Upper lobe of left lung (tissue), 4 donors: ENCODE data around the gene SPATA6.

Source experiments
- POLR2A ChIP-seq, 4 donors: fragments of 450-650 bp; IDR thresholded peaks; one replicate each; pipeline ENCODE4 v1.5.1; 2016 to 2017; ENCODE audit warnings: antibody characterized with exemption in 4 of 4, mild to moderate bottlenecking in 2 of 4
- POLR2AphosphoS5 ChIP-seq, 2 donors: sonication (generic); formaldehyde crosslinking; IDR thresholded peaks; one replicate each; pipeline ENCODE4 v1.5.1; 2017; ENCODE audit warnings: antibody characterized with exemption in 2 of 2
- TF ChIP-seq, protein P1 (sequence below), 6 experiments: fragments of 450-650 bp in 4 of 6; fragments of 200-600 bp in 2 of 6; sonication (generic) in 2 of 6; IDR thresholded peaks; one replicate each; pipeline ENCODE4 v1.5.1; 2016 to 2019; ENCODE audit warnings: antibody characterized with exemption in 6 of 6

DNA sequence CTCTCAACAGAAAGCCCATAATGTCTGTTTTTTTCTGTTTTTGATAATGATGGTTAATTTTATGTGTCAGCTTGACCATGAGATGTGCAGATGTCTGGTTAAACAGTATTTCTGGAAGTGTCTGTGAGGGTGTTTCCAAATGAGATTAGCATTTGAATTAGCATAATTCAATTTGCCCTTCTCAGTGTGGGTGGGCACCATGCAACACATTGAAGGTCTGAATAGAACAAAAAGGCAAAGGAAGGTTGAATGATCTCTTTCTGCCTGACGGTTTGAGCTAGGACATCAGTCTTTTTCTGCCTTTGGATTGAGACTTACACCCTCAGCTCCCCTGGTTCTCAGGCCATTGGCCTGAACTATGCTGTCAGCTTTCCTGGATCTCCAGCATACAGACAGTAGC, 34.9 kb upstream of the SPATA6 start:
- TF ChIP-seq, protein P1, sequence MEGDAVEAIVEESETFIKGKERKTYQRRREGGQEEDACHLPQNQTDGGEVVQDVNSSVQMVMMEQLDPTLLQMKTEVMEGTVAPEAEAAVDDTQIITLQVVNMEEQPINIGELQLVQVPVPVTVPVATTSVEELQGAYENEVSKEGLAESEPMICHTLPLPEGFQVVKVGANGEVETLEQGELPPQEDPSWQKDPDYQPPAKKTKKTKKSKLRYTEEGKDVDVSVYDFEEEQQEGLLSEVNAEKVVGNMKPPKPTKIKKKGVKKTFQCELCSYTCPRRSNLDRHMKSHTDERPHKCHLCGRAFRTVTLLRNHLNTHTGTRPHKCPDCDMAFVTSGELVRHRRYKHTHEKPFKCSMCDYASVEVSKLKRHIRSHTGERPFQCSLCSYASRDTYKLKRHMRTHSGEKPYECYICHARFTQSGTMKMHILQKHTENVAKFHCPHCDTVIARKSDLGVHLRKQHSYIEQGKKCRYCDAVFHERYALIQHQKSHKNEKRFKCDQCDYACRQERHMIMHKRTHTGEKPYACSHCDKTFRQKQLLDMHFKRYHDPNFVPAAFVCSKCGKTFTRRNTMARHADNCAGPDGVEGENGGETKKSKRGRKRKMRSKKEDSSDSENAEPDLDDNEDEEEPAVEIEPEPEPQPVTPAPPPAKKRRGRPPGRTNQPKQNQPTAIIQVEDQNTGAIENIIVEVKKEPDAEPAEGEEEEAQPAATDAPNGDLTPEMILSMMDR (IDR thresholded peaks at IDR 0.05), result no peak
- no peak for TF ChIP-seq POLR2A (IDR thresholded peaks at IDR 0.05)
- TF ChIP-seq POLR2AphosphoS5 (IDR thresholded peaks at IDR 0.05), result no peak
